Omental fat pad (tissue), 4 donors: ENCODE measurements around the gene GON4L. TPM values are rescaled to one million over a fixed set of nuclear protein-coding genes. Genes with fewer than 3 reads are reported as not detected.
"Not testable (repeated sequence)": the region's sequence is repeated elsewhere in the genome, so short reads cannot be mapped to it uniquely, and the experiment has no call there.

Experiments used
- ATAC-seq: fragments of 150-250 bp; one replicate; pipeline ENCODE4 v1.9.1; 2016; ENCODE audit warnings: mild to moderate bottlenecking, moderate library complexity; ENCODE audit not compliant: low FRiP score
- DNase-seq: peaks from one replicate; pipeline ENCODE4 v3.0.0-alpha.2; 2019; ENCODE audit warnings: low spot score
- CTCF ChIP-seq, 3 donors: fragments of 450-650 bp; IDR thresholded peaks; one replicate each; pipeline ENCODE4 v1.5.1; 2016 to 2017; ENCODE audit warnings: antibody characterized with exemption in 3 of 3, mild to moderate bottlenecking in 3 of 3, moderate library complexity in 2 of 3
- total RNA-seq, 4 donors: library from RNA; depleted of rRNA; stranded (reverse); fragments of >200 nt; gene quantifications; one replicate each; pipeline ENCODE4 v1.1.0, GENCODE V29; 2016

Gene GON4L
- total RNA-seq, 4 donors from 2014 or later, result 21.5 to 52.0 (median 37.9) TPM

- TF ChIP-seq CTCF (IDR thresholded peaks at IDR 0.05), result no peak
- DNase-seq, result no peak
- no peak for ATAC-seq
Measured at GRCh38 chr1:155741908-155742307, 115.1 kb downstream of the GON4L start.

GRCh38 chr1:155740995-155741394 is 116.0 kb downstream of the GON4L start:
- no peak for TF ChIP-seq CTCF (IDR thresholded peaks at IDR 0.05)
- ATAC-seq (no peak), DNase-seq (no peak)

- no peak for TF ChIP-seq CTCF (IDR thresholded peaks at IDR 0.05)
- peak; percentile 32 for DNase-seq
- ATAC-seq, result peak; percentile 71
Measured at GRCh38 chr1:155729031-155729898, 127.7 kb downstream of the GON4L start.

- ATAC-seq, result no peak
- no peak for TF ChIP-seq CTCF (IDR thresholded peaks at IDR 0.05)
- no peak for DNase-seq
Measured at GRCh38 chr1:155725142-155725541, 131.9 kb downstream of the GON4L start.

- ATAC-seq, result no peak
Measured at GRCh38 chr1:155719703-155720102, 137.3 kb downstream of the GON4L start.

GRCh38 chr1:155718524-155719115 is 138.4 kb downstream of the GON4L start:
- DNase-seq, ATAC-seq: not testable (repeated sequence)

More at GRCh38 chr1:155719703-155720102, 137.3 kb downstream of the GON4L start:
- no peak for DNase-seq
- TF ChIP-seq CTCF (IDR thresholded peaks at IDR 0.05), result no peak

GRCh38 chr1:155717041-155717440 is 140.0 kb downstream of the GON4L start:
- no peak for TF ChIP-seq CTCF (IDR thresholded peaks at IDR 0.05)
- ATAC-seq, result no peak
- DNase-seq, result no peak
